ENCODE results near the gene IRF2BPL. TPM values are rescaled to one million over a fixed set of nuclear protein-coding genes. Genes with fewer than 3 reads are reported as not detected.

IRF2BPL gene
- total RNA-seq, 2 experiments from 2014 or later, result 26.0 to 29.9 TPM

GRCh38 chr14:77051116-77051515 lies 22.6 kb upstream of the IRF2BPL start:
- peaks cover 2% of the 10 kb centered on the region for H3K36me3 Mint-ChIP-seq (ENCODE audit: low read depth)
- H3K27me3 Mint-ChIP-seq, result no peaks in the 10 kb centered on the region
- H3K9me3 Mint-ChIP-seq, result no peaks in the 10 kb centered on the region
- peaks cover 37% of the 10 kb centered on the region for H3K4me1 Mint-ChIP-seq
- H3K27ac Mint-ChIP-seq, result no peak overlapping the region
- H3K4me3 Mint-ChIP-seq, result no peak overlapping the region
- CTCF ChIA-PET, result interaction anchor here (1.0 to 1.9 kb wide), 4 partner anchors 9 to 138 kb away, joined by 3 to 4 read pairs (median 4); no protein-coding TSS in a partner anchor
- POLR2A ChIA-PET, result no interaction called here
- no peak for DNase-seq

- H3K4me1 Mint-ChIP-seq, result peaks cover 55% of the 10 kb centered on the region
- no peaks in the 10 kb centered on the region for H3K36me3 Mint-ChIP-seq (ENCODE audit: low read depth)
- no peak overlapping the region for H3K4me3 Mint-ChIP-seq
- no peak overlapping the region for H3K27ac Mint-ChIP-seq
- CTCF ChIA-PET, result interaction anchor here (1.4 to 1.5 kb wide), 2 partner anchors 14 to 126 kb away, joined by 4 read pairs; no protein-coding TSS in a partner anchor
- H3K9me3 Mint-ChIP-seq, result no peaks in the 10 kb centered on the region
- POLR2A ChIA-PET, result no interaction called here
- no peak for DNase-seq
- no peaks in the 10 kb centered on the region for H3K27me3 Mint-ChIP-seq
These were observed 18.2 kb upstream of the IRF2BPL start for GRCh38 chr14:77046721-77047120.

- Mint-ChIP-seq H3K36me3 (ENCODE audit: low read depth) (no peaks in the 10 kb centered on the region), H3K27me3 (no peaks in the 10 kb centered on the region), H3K27ac (peak overlapping the region; percentile 74), H3K4me3 (no peak overlapping the region), H3K4me1 (peaks cover 67% of the 10 kb centered on the region), H3K9me3 (no peaks in the 10 kb centered on the region)
- ChIA-PET POLR2A (no interaction called here), CTCF (interaction anchor here (0.6 to 6.9 kb wide), 8 partner anchors 8 to 132 kb away, joined by 3 to 40 read pairs (median 4); no protein-coding TSS in a partner anchor)
- no peak for DNase-seq
These were observed 17.0 kb upstream of the IRF2BPL start for GRCh38 chr14:77045238-77046162.

GRCh38 chr14:77044783-77045237 lies 16.3 kb upstream of the IRF2BPL start:
- CTCF ChIA-PET, result interaction anchor here (0.6 to 6.9 kb wide), 6 partner anchors 8 to 131 kb away, joined by 3 to 40 read pairs (median 4); no protein-coding TSS in a partner anchor
- no peaks in the 10 kb centered on the region for H3K36me3 Mint-ChIP-seq (ENCODE audit: low read depth)
- no peak for DNase-seq
- H3K27ac Mint-ChIP-seq, result no peak overlapping the region
- no peak overlapping the region for H3K4me3 Mint-ChIP-seq
- no peaks in the 10 kb centered on the region for H3K27me3 Mint-ChIP-seq
- H3K9me3 Mint-ChIP-seq, result no peaks in the 10 kb centered on the region
- POLR2A ChIA-PET, result no interaction called here
- H3K4me1 Mint-ChIP-seq, result peaks cover 68% of the 10 kb centered on the region

- Mint-ChIP-seq H3K4me3 (no peak overlapping the region), H3K9me3 (no peaks in the 10 kb centered on the region), H3K36me3 (ENCODE audit: low read depth) (no peaks in the 10 kb centered on the region), H3K27ac (no peak overlapping the region), H3K27me3 (no peaks in the 10 kb centered on the region), H3K4me1 (peaks cover 76% of the 10 kb centered on the region)
- no peak for DNase-seq
- CTCF ChIA-PET, result interaction anchor here (0.7 to 6.9 kb wide), 6 partner anchors 10 to 130 kb away, joined by 3 to 40 read pairs (median 4); no protein-coding TSS in a partner anchor
- POLR2A ChIA-PET, result no interaction called here
These were observed 15.5 kb upstream of the IRF2BPL start for GRCh38 chr14:77043984-77044485.

GRCh38 chr14:77043177-77043983 lies 14.9 kb upstream of the IRF2BPL start:
- POLR2A ChIA-PET, result no interaction called here
- Mint-ChIP-seq H3K4me3 (peak overlapping the region; percentile 32), H3K4me1 (peaks cover 83% of the 10 kb centered on the region), H3K9me3 (no peaks in the 10 kb centered on the region), H3K36me3 (ENCODE audit: low read depth) (no peaks in the 10 kb centered on the region), H3K27ac (peak overlapping the region; percentile 78), H3K27me3 (no peaks in the 10 kb centered on the region)
- no peak for DNase-seq
- CTCF ChIA-PET, result interaction anchor here (0.7 to 6.9 kb wide), 8 partner anchors 10 to 130 kb away, joined by 3 to 40 read pairs (median 7); no protein-coding TSS in a partner anchor

GRCh38 chr14:77041881-77042545 lies 13.5 kb upstream of the IRF2BPL start:
- peak overlapping the region; percentile 97 for H3K27ac Mint-ChIP-seq
- no peak for DNase-seq
- H3K36me3 Mint-ChIP-seq (ENCODE audit: low read depth), result no peaks in the 10 kb centered on the region
- POLR2A ChIA-PET, result no interaction called here
- H3K27me3 Mint-ChIP-seq, result no peaks in the 10 kb centered on the region
- no peaks in the 10 kb centered on the region for H3K9me3 Mint-ChIP-seq
- peaks cover 93% of the 10 kb centered on the region for H3K4me1 Mint-ChIP-seq
- CTCF ChIA-PET, result interaction anchor here (0.7 to 6.9 kb wide), 7 partner anchors 11 to 129 kb away, joined by 3 to 40 read pairs (median 4); no protein-coding TSS in a partner anchor
- peak overlapping the region; percentile 18 for H3K4me3 Mint-ChIP-seq

GRCh38 chr14:77040741-77041653 lies 12.5 kb upstream of the IRF2BPL start:
- Mint-ChIP-seq H3K4me1 (peaks cover 93% of the 10 kb centered on the region), H3K9me3 (no peaks in the 10 kb centered on the region), H3K27me3 (no peaks in the 10 kb centered on the region), H3K4me3 (peak overlapping the region; percentile 71), H3K27ac (peak overlapping the region; percentile 97), H3K36me3 (ENCODE audit: low read depth) (peaks cover 3% of the 10 kb centered on the region)
- POLR2A ChIA-PET, result interaction anchor here (0.7 kb wide), 1 partner anchor 12 kb away, joined by 4 read pairs; no protein-coding TSS in a partner anchor
- DNase-seq, result peak; percentile 55
- CTCF ChIA-PET, result interaction anchor here (1.2 to 6.9 kb wide), 12 partner anchors 9 to 153 kb away, joined by 3 to 40 read pairs (median 5); no protein-coding TSS in a partner anchor

GRCh38 chr14:77040059-77040740 lies 11.7 kb upstream of the IRF2BPL start:
- POLR2A ChIA-PET, result interaction anchor here (0.7 kb wide), 1 partner anchor 11 kb away, joined by 4 read pairs; no protein-coding TSS in a partner anchor
- CTCF ChIA-PET, result interaction anchor here (0.8 to 6.9 kb wide), 13 partner anchors 9 to 164 kb away, joined by 3 to 40 read pairs (median 4); no protein-coding TSS in a partner anchor

GRCh38 chr14:77039285-77040058 lies 11.0 kb upstream of the IRF2BPL start:
- Mint-ChIP-seq H3K27ac (peak overlapping the region; percentile 97), H3K4me3 (peak overlapping the region; percentile 71), H3K36me3 (ENCODE audit: low read depth) (peaks cover 3% of the 10 kb centered on the region), H3K4me1 (peaks cover 92% of the 10 kb centered on the region), H3K9me3 (no peaks in the 10 kb centered on the region), H3K27me3 (no peaks in the 10 kb centered on the region)
- ChIA-PET CTCF (interaction anchor here (0.6 to 6.9 kb wide), 14 partner anchors 10 to 163 kb away, joined by 3 to 40 read pairs (median 4); no protein-coding TSS in a partner anchor), POLR2A (no interaction called here)
- no peak for DNase-seq

More at GRCh38 chr14:77040059-77040740, 11.7 kb upstream of the IRF2BPL start:
- Mint-ChIP-seq H3K27ac (peak overlapping the region; percentile 97), H3K4me3 (peak overlapping the region; percentile 71), H3K27me3 (no peaks in the 10 kb centered on the region), H3K4me1 (peaks cover 92% of the 10 kb centered on the region), H3K36me3 (ENCODE audit: low read depth) (peaks cover 3% of the 10 kb centered on the region), H3K9me3 (no peaks in the 10 kb centered on the region)
- peak; percentile 96 for DNase-seq

All from activated CD4-positive, alpha-beta T cell treated with anti-CD3 and anti-CD28 coated beads, Interleukin-2, amount 10 ng/mL, durations not matched to agents 7 days and 5 days (primary cell).